AML-193 (cell line): ENCODE data around the gene CRHBP.
"Not testable (repeated sequence)": the region's sequence is repeated elsewhere in the genome, so short reads cannot be mapped to it uniquely, and the experiment has no call there.

Source experiments
- DNase-seq, 2 experiments: peaks; one replicate each; lab custom pipeline; 2025; lab: John Stamatoyannopoulos, UW

CRHBP gene, protein sequence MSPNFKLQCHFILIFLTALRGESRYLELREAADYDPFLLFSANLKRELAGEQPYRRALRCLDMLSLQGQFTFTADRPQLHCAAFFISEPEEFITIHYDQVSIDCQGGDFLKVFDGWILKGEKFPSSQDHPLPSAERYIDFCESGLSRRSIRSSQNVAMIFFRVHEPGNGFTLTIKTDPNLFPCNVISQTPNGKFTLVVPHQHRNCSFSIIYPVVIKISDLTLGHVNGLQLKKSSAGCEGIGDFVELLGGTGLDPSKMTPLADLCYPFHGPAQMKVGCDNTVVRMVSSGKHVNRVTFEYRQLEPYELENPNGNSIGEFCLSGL

GRCh38 chr5:76952795-76953536, at the start of gene CRHBP:
CRHBP (plus strand) TSS chr5:76953045; CDS start chr5:76953135, 90 bp downstream.
- no peak for DNase-seq

DNA sequence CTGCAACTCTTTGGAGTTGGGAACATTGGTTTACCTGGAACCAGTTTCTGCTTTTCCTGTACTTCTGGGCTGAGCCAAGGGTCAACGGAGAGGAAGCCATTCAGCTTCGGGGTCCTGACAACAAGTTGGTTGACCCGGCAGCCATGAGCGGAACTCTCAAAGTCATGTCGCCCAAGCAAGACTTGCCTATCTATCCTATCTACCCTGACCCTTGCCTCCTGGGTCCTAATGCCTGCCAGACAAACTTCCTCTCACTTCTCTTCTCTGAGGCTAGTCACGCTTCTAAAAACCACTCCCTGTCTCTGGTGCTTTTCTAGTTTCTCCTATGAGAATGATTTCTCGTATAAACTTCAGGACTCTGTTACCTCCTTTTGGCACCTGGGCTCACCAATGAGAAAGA, 44.7 kb upstream of the CRHBP start:
- no peak for DNase-seq

DNA sequence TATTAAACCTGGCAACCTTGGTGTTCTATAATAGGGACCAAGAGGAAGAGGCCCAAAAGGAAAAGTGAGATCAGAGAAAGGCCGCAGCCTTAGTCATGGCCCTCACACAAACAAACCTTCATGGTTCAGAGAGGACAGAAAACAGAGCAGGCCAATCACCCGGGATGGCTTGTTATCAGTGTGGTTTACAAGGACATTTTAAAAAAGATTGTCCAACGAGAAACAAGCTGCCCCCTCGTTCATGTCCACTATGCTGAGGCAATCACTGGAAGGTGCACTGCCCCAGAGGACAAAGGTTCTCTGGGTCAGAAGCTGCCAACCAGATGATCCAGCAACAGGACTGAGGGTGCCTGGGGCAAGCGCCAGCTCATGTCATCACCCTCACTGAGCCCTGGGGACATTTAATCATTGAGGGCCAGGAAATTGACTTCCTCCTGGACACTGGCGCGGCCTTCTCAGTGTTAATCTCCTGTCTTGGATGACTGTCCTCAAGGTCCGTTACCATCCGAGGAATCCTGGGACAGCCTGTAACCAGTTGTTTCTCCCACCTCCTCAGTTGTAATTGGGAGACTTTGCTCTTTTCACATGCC, 42.4 kb upstream of the CRHBP start:
- not testable (repeated sequence) for DNase-seq

GRCh38 chr5:76914671-76915070, 38.2 kb upstream of the CRHBP start:
- DNase-seq = not testable (repeated sequence)

DNA sequence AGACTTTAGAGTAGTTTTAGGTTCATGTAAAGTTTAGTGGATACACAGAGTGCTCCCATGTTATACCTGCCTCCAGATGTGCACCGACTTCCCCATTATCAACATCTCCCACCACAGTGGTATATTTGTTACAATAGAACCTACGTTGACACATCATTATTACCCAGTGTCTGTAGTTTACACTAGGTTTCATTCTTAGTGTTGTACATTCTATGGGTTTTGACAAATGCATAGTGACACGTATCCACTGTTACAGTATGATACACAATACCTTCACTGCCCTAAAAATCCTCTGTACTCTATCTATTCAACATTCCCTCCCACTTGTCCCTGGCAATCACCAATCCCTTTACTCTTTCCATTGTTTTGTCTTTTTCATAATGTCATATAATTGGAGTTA, 34.3 kb upstream of the CRHBP start:
- no peak for DNase-seq

GRCh38 chr5:76920491-76920890, 32.4 kb upstream of the CRHBP start:
- no peak for DNase-seq

DNA sequence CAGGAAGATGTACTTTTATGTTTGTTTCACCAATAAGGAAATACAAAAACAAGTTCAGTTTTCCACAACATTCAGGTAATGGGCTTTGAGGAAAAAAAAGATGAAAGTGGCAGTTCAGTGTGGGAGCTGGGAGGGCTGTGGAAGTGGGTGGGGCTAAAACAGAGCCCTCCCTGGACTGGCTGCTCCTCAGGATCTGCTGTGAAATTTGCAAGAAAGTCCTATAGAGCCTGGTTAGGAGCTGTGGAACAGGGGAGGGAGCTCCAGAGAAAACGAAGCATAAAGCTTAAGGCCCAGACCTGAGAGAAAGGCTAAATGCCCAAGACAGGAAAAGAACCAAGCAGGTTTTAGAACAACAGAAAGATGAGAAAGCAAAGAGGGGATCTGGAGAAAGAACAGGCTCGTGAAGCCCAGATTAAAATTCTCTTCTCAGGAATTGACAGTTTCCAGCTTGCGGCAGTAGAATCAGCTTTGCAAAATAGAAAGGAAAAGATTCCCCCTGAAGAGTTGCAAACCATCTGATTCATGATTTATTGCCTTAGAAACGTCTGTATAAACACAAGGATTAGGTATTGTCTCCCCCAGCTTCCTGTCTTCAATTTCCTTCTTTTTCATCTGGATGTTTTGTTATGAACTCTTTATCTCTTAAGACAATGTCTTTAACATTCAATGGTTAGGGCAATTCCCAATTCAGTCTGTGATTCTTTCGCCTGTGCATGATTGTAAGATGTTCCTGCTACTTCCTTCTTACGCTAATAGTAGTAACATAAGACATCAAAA, 26.3 kb upstream of the CRHBP start:
- no peak for DNase-seq

DNA sequence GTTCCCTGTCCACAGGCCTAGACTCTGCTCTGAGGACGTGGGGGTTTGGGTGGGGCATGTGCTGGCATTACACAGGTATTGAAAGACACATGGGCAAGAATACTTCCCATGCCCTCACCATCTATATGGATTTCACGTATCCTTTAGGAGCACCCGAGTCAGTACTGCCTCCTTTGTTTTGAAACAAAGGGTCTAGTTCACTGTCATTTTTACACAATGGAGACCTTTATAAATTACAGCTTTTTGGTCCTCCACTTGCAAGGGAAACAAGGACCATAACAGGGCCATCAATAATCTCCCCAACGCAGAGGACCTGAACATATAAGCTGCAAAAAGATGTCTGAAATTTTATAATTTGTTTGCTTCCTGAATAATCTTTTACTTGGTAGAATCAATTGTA, 24.9 kb upstream of the CRHBP start:
- DNase-seq = no peak

DNA sequence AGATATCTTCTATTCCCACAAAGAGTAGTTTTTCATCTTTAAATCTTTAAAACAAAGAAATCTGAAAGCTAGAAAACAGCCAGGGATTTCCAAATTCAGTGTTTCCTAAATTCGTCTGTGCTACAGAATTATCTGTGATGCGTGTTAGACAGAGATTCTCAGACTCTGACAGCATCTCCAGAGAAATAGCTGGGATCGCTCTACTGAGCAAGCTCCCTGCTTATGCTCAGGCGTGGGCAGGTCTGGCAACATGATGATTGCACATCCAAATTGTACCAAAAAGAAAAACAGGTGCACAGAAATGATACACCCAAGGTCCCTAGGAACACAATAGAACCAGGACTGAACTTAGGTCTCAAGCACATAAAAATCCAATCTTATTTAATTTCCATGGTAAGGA, 22.8 kb upstream of the CRHBP start:
- no peak for DNase-seq

- DNase-seq = no peak
Measured at GRCh38 chr5:76938177-76938576, 14.7 kb upstream of the CRHBP start.

GRCh38 chr5:76941000-76941399, 11.8 kb upstream of the CRHBP start:
- no peak for DNase-seq

- no peak for DNase-seq
Measured at GRCh38 chr5:76941442-76941841, 11.4 kb upstream of the CRHBP start.

- DNase-seq = no peak
Measured at GRCh38 chr5:76942581-76942980, 10.3 kb upstream of the CRHBP start.

- DNase-seq = no peak
Measured at GRCh38 chr5:76943006-76943405, 9.8 kb upstream of the CRHBP start.

- no peak for DNase-seq
Measured at GRCh38 chr5:76944638-76945037, 8.2 kb upstream of the CRHBP start.

DNA sequence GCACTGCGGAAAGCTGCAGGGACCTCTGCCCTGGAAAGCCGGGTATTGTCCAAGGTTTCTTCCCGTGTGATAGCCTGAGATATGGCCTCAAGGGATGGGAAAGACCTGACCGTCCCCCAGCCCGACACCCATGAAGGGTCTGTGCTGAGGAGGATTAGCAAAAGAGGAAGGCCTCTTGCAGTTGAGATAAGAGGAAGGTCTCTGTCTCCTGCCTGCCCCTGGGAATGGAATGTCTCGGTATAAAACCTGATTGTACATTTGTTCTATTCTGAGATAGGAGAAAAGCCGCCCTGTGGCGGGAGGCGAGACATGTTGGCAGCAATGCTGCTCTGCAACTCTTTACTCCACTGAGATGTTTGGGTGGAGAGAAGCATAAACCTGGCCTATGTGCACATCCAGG, 7.6 kb upstream of the CRHBP start:
- not testable (repeated sequence) for DNase-seq

DNA sequence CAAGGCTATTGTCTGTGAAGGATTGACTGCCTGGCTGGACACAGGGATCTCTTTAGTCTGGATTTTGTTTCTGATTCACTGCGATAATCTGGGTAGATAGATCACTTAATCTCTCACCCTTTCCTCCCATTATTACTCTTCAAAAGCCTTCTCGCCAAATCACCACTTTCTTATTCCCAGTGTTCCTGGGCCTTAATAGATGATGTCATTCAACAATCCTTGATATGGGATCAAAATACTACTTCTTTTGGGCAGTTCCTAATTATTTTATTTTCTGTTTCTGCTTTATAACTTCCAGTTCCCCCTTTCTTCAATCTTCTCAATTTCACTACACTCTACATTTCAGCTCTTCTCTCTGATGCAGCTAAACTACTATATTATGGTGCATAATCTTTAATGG, 6.8 kb upstream of the CRHBP start:
- no peak for DNase-seq

DNA sequence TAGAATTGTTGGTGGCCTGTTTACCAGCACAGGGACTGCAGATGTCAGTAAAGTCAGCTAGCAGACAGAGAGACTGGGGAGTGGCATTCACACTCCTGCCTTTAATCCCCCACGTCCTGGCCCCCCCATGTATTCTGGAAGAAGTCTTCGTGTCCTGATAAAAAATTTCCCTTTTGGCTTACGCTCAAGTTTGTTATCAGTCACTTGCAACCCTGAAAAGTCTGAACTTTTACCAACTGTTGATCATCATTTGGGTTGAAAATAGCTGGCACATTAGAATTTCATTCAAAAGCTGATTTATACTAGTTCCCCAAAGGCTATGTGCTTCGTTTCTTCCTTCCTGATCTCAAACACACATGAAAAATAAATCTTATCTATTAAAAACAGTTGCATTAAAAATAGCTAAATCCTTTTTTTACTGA, 5.8 kb upstream of the CRHBP start:
- no peak for DNase-seq

DNA sequence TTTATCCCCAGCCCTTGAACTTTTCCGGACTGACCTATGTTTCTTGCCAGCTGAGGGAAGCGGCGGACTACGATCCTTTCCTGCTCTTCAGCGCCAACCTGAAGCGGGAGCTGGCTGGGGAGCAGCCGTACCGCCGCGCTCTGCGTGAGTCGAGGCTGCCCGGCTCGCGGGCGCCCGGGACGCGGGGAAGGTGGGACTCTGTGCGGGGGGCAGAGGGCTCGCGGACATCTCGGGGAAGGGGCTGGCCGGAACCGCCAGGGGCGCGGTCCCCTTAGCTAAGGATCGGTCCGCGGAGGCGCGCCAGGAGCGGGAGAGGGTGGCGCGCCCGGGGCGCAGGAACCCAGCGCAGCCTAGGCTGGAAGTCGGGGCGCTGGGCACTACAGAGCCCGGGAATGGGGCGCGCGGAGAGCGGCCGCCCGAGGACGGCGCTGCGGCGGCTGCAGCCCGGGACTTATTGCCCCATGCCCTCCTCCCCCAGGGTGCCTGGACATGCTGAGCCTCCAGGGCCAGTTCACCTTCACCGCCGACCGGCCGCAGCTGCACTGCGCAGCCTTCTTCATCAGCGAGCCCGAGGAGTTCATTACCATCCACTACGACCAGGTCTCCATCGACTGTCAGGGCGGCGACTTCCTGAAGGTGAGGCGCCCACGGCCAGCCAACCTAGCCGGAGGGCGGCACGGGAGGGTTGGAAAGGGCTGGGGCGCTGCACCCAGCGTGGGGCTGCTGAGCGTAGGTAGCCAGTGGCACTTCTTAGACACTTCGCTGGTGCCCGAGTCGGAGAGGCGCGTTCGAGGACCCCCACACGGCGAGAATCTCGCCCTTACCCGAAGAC, 922 bp downstream of the CRHBP start:
- DNase-seq = no peak

GRCh38 chr5:76954383-76954763, 1.5 kb downstream of the CRHBP start:
- no peak for DNase-seq

DNA sequence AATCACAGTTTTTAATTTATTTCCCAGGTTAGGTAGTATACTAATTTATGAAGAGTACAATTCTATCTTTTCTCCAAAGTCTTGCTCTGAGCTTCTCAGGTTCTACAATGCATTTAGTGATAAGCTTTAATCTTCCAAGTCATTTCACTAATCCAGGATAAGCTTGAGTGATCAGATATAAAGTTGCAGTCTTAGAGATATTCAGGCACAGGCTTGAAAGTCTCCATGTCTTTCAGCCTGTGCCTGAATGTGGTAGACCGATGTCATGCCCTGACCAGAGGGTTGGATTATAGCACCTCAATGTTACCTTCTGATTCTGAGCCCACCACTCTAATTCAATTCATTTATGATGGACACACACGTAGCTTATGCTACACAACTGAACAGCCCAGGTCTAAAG, 3.2 kb downstream of the CRHBP start:
- no peak for DNase-seq
